SJSA1 (cell line): ENCODE measurements around the gene CABP4. TPM values are rescaled to one million over a fixed set of nuclear protein-coding genes. Genes with fewer than 3 reads are reported as not detected.
A peak's percentile ranks its signal among the peaks of the same experiment; 100 is the strongest.

ENCODE experiments used
- DNase-seq, 2 experiments: peaks; one replicate each; pipeline ENCODE4 v3.0.0-alpha.2; 2015 to 2020; ENCODE audit warnings: low spot score in 2 of 2, low read depth in 1 of 2
- H3K27ac ChIP-seq: fragments of 250-450 bp; sonication (Bioruptor Pico); 2 replicates; pipeline ENCODE4 v1.5.1; 2020; ENCODE audit warnings: mild to moderate bottlenecking, moderate library complexity
- H3K27me3 ChIP-seq: fragments of 250-450 bp; sonication (Bioruptor Pico); replicated peaks from 2 replicates; pipeline ENCODE4 v1.5.1; 2020; ENCODE audit warnings: mild to moderate bottlenecking, moderate library complexity
- H3K36me3 ChIP-seq: fragments of 250-450 bp; sonication (Bioruptor Pico); 2 replicates; pipeline ENCODE4 v1.5.1; 2020; ENCODE audit warnings: mild to moderate bottlenecking
- H3K4me1 ChIP-seq: fragments of 250-450 bp; sonication (Bioruptor Pico); replicated peaks from 2 replicates; pipeline ENCODE4 v1.6.1; 2021; ENCODE audit warnings: mild to moderate bottlenecking
- H3K4me3 ChIP-seq: fragments of 250-450 bp; sonication (Bioruptor Pico); 2 replicates; pipeline ENCODE4 v1.5.1; 2020; ENCODE audit warnings: mild to moderate bottlenecking
- H3K9me3 ChIP-seq: fragments of 250-450 bp; sonication (Bioruptor Pico); replicated peaks from 2 replicates; pipeline ENCODE4 v1.5.1; 2020; ENCODE audit warnings: mild to moderate bottlenecking
- total RNA-seq: library from RNA; depleted of rRNA; stranded (reverse); fragments of >200 nt; shearing (Covaris generic); gene quantifications from 2 replicates; pipeline ENCODE4 v1.2.3, GENCODE V29; 2014

The CABP4 gene
- total RNA-seq, 1 experiment from 2014 or later: not detected

DNA sequence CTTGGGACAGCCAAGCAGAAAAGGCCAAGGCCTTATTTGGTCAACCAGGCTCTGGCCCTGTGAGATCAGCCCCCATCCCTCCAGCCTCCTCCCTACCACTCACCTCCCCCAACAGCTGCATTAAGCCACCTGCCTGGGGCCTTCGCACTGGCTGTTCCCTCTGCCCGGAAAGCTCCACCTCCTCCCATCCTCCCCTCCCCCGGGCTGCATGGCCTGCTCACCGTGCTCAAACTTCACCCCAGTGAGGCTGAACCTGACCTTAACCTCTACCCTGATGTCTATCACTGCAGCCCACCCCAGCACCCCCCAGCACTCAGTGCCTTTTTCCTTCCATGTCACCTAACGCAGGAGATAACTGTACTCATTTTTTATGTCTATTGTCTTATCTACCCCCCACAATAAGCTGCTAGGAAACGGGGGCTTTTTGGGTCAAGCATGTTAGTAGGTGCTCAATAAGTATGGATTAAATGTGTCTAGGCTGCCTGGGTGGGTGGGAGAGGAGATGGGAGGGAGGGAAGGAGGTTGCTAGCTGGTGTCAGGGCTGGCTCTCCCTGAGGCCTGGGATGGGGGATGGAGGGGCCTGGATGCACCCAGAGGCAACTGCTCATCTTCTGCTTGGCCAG, 18.6 kb upstream of the CABP4 start:
- H3K4me1 ChIP-seq: no peaks in the 10 kb centered on the region
- no peak for DNase-seq
- H3K9me3 ChIP-seq: no peaks in the 10 kb centered on the region
- no peaks in the 10 kb centered on the region for H3K27me3 ChIP-seq
- peaks cover 96% of the 10 kb centered on the region for H3K36me3 ChIP-seq
- no peak overlapping the region for H3K27ac ChIP-seq
- H3K4me3 ChIP-seq: no peak overlapping the region

DNA sequence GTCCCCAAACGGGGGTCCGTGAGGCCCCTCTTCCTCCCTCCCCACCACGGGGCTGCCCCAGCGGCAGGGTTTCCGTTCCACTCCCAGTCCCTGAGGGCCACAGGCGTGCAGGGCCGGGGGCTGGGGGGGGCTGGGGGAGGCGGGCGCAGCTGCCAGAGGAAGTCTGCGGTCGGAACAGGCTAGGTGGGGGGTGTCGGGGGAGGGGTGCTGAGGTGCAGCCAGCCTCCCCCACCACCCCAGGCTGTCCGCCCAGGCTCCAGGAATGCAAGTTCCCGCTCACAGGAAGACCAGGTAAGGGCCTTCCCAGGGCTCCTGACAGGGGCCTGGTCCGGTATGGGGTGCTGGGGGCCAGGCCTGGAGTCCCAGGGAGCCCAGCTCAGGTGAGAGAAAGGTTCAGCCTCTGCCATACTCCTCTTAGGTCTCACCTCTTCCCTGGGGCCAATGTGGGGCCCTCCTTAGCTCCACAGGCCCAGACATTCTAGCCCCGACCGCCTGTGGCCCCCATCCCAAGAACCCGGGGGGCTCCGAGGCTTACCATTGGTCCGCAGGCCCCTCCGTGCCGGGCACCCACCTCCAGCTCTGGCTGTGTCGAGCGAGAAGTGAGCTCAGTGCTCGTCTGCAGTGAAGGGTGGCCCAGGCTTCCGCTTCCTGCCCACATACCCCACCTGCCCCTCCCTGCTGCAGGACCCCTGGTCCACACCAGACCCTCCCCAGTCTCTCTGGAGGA, 17.9 kb upstream of the CABP4 start, which contains the start of gene PTPRCAP:
PTPRCAP (minus strand) TSS at position 601 of the 727 bp plus-strand sequence; CDS start at position 538, 63 bp downstream.
- H3K27ac ChIP-seq: no peak within 1 kb of the TSS
- H3K4me3 ChIP-seq: no peak within 1 kb of the TSS
- no peaks in the 10 kb centered on the region for H3K9me3 ChIP-seq
- H3K36me3 ChIP-seq: peaks cover 96% of the 10 kb centered on the region
- DNase-seq: no peak
- H3K4me1 ChIP-seq: peaks cover 4% of the 10 kb centered on the region
- no peaks in the 10 kb centered on the region for H3K27me3 ChIP-seq

DNA sequence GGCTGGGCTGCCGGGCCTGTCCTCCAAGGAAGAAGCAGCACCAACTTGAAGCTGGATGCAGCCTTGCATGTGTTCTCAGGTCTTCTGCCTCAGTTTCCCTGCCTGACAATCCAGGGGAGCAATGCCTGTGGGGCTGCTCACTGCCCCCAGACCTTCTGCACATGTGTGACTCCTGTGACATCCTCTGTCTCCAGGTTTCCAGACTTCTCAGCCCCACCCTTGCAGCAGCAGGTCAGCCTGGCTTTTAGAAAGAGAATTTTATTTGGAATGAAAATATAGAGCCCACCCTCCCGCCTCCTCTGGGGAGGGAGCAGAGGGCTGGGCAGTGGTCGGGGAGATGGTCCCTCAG, 17.4 kb upstream of the CABP4 start:
- Histone ChIP-seq H3K9me3 (no peaks in the 10 kb centered on the region), H3K4me3 (no peak overlapping the region), H3K27me3 (no peaks in the 10 kb centered on the region), H3K4me1 (peaks cover 9% of the 10 kb centered on the region), H3K27ac (no peak overlapping the region), H3K36me3 (peaks cover 96% of the 10 kb centered on the region)
- no peak for DNase-seq

DNA sequence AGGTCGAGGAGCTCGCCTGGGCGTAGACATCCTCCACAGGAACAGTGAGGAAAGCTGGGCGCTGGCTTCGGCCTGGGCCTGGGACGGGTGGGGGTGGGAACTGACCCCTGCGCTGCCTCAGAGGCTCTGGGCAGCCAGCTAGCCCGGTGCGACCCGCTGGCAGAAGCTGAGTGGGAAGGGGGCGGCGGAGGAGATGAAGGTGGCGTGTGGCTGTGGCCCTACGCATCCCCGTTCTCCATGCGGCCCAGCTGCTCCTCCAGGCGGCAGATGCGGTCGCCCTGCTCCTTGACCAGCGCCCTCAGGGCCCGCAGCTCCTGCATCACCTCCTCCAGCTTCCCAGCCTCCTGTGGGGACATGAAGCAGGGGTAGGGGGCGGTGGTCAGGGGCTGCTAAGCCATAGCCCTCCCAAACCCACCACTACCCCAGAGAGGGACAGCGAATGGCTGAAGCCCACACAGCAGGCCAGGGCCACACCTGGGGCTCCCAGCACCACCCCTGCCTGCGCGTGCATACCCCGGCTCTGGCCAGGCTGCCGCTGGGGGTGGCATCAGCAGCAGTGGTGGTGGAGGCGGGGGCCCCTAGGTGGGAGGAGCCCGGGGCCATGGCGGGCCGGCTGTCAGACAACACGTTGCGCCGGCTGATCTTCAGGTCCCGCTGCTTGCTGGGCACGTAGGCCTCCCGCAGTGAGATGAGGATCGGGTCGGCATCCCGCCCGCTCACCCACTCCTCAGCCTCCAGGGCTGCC, 16.8 kb upstream of the CABP4 start:
- H3K4me1 ChIP-seq: peaks cover 11% of the 10 kb centered on the region
- no peaks in the 10 kb centered on the region for H3K9me3 ChIP-seq
- H3K27me3 ChIP-seq: no peaks in the 10 kb centered on the region
- DNase-seq: no peak
- H3K4me3 ChIP-seq: no peak overlapping the region
- peaks cover 94% of the 10 kb centered on the region for H3K36me3 ChIP-seq
- H3K27ac ChIP-seq: no peak overlapping the region

DNA sequence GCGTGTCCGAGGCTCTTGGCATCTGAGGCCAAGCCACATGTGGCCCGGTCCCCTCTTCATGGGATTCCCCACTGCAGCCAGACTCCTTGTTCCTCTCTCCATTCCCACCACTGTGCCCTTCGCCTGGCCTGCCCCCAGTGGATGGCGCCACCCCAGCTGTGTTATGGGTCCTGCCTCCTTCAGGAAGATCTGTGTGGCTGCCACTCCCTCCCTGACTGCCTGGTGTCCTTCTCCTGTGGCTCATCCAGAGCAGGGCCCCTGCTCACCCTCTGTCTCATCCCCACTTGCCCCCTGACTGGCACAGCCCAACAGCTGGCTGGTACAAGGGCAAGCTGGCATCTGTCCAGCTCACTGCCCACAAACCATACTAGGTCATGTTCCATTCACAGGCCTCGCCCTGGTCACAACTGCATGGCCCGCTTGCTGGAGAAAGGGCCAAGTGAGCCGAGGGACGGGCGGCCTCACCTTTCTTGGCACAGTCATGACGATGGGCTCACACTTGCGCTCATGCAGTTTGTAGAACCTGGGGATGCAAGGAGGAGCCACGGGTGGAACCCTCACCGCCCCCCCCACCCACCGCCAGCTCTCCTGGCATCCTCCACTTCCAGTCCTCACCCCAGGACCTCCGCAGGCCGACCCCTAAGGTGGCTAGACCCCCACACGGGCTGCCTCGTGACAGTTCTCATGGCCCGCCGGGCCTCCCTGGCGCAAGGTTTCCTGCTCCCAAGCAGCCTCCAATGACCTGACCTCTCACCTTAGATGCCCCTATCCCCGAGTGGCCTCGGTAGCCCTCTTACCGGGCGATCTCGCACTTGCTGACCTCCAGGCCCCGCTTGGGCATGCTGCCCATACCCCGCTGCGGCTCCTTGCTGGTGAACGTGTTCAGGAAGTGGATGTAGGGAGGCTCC, 15.6 kb upstream of the CABP4 start:
- peaks cover 18% of the 10 kb centered on the region for H3K4me1 ChIP-seq
- peaks cover 82% of the 10 kb centered on the region for H3K36me3 ChIP-seq
- peak in 1 of 2 experiments; percentile 50 for DNase-seq
- H3K4me3 ChIP-seq: no peak overlapping the region
- H3K9me3 ChIP-seq: no peaks in the 10 kb centered on the region
- H3K27ac ChIP-seq: no peak overlapping the region
- no peaks in the 10 kb centered on the region for H3K27me3 ChIP-seq

DNA sequence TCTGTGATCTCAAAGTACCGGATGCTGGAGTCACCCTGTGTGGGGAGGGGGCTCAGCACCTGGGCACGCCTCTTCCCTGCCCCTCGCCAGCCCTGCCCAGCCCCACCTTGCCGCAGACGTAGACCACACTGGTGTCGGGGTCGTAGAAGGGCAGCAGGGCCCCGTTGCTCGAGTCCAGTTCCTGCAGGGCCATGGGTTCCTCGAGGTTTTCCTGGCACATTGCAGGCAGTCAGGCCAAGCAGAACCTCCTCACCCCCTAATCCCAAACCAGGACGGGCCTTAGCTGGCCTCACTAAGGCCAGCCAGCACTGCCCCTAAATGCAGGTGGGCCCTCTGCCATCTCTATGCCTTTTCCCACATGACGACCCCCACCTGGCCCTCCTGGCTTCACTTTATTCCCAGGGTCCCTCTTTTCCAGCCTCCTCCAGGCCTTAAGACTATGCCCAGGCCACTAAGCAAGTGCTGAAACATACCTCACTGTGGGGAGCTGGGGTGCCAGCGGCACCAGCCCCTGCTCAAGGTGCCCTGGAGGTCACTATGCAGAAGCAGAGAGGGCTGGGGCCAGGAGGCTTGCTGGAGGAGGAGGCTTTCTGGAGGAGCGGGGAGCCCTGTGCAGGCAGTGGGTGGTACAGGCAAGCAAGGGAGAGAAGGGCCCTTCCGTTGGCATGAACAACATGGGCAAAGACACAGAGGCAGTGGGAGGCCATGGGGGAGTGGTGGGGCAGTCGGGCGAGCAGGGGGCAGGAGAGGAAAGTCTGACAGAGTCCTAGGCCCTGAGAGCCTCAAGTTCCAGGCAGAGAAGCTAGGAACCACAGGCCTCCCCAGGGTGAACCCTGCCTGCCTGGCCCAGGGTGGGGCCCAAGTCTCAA, 14.7 kb upstream of the CABP4 start:
- DNase-seq: no peak
- Histone ChIP-seq H3K27me3 (no peaks in the 10 kb centered on the region), H3K4me3 (no peak overlapping the region), H3K4me1 (peaks cover 18% of the 10 kb centered on the region), H3K36me3 (peaks cover 73% of the 10 kb centered on the region), H3K27ac (no peak overlapping the region), H3K9me3 (no peaks in the 10 kb centered on the region)

DNA sequence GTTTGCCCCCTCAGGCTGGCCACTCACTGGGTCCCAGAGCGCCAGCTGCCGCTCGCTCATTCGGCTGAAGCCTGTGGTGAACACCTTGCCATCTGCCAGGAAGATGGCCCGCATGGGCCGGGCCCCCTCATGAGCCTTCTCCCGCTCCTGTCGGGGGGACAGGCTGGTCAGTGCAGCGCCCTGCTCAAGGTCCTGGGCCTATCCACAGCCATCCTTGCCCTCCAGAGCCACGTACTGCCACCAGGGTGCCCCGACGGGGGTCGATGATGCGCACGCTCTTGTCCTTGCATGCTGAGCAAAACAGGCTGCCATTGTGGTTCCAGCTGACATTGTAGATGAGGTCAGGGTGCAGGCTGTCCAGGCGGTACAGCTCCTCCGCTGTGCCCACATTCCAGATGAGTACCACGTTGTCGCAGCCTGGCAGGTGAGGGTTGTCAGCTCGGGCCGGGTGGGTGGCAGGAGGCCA, 14.0 kb upstream of the CABP4 start:
- H3K36me3 ChIP-seq: peaks cover 66% of the 10 kb centered on the region
- H3K9me3 ChIP-seq: no peaks in the 10 kb centered on the region
- no peak overlapping the region for H3K4me3 ChIP-seq
- H3K27ac ChIP-seq: no peak overlapping the region
- no peaks in the 10 kb centered on the region for H3K27me3 ChIP-seq
- peaks cover 18% of the 10 kb centered on the region for H3K4me1 ChIP-seq
- no peak for DNase-seq

DNA sequence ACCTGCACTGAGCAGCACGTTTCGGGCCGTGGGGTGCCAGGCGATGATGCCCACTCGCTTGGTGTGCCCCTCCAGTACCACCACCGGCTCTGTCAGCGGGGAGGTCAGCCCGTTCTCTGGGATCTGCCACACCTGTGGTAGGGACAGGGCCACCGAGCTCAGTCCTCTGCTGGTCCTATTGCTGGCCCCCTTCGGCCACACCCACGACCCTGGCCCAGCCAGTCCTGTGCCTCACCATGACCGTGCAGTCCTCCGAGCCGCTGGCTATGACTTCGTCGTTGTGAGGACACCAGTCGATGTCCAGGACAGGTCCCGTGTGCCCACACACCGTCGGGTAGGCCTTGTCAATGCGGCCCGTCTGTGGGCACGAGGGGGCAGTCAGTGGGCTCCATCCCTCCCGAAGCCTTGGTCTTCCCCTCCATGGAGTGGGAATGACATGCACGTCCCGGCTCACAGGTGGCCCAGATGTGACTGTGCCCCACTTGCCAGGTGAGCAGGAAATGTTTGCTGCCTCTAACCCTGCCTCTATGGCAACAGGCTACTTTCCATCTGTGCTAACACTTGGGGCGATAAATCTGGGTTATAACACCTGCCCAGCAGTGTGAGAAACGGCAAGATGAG, 13.3 kb upstream of the CABP4 start:
- H3K27ac ChIP-seq: no peak overlapping the region
- peak overlapping the region; percentile 76 for H3K4me3 ChIP-seq
- DNase-seq: no peak
- no peaks in the 10 kb centered on the region for H3K9me3 ChIP-seq
- H3K4me1 ChIP-seq: peaks cover 21% of the 10 kb centered on the region
- H3K27me3 ChIP-seq: no peaks in the 10 kb centered on the region
- H3K36me3 ChIP-seq: peaks cover 60% of the 10 kb centered on the region

DNA sequence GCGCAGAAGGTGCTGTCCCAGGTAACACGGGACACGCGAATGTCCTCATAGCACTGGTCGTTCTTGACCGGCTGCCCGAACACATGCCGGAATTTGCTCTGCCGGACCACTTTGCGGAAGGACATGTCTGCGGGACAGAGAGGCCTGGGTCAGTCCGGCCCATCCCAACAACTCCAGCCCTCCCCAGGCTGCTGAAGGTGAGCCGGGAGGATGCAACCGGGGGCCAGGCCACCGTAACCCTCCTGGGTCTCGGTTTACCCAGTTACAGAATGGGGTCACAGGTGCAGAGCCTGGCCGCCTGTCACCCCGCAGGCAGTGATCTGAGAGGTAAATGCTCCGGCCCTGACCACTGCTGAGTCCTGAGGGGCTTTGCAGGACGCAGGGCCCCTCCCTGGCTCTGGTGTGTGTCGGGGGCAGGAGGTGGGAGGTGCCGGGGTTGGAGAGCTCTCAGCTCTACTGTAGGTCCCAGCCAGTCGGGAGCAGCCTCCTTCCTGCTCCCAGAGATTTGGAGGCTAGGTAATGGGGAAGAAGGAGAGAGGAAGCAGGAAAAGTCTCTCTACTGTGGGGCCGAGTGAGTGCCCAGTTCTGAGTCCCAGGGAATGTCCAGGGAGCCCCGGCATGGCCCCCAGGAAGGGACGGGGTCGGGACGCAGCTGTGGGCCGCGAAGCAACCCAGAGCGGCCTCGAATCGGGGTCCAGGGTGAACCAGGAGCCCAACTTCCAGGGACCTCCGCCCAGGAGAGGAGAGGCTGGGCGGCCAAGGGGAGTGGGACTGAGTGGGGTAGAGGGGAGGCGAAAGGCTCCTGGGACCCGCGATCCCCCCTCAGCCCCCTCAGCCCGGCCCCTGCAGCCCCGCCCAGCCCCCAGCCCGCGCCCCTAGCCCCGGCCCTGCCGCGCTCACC, 12.4 kb upstream of the CABP4 start:
- Histone ChIP-seq H3K36me3 (peaks cover 54% of the 10 kb centered on the region), H3K4me1 (peaks cover 30% of the 10 kb centered on the region), H3K9me3 (no peaks in the 10 kb centered on the region), H3K4me3 (peak overlapping the region; percentile 76), H3K27me3 (no peaks in the 10 kb centered on the region), H3K27ac (peak overlapping the region; percentile 73)
- peak in 1 of 2 experiments; percentile 42 for DNase-seq

DNA sequence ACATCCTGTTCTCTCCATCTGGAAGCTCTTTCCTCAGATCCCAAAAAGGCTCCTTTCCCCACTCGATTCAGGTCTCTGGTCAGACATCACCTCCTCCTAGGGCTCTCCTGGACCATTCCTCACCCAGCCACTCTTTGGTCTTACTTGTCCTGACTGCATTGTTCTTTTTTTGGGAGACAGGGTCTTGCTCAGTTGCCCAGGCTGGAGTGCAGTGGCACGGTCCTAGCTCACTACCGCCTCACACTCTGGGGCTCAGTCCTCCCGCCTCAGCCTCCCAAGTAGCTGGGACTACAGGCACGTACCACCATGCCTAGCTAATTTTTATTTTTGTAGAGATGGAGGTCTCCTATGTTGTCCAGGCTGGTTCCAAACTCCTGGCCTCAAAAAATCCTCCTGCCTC, 9.6 kb upstream of the CABP4 start:
- H3K9me3 ChIP-seq: no peaks in the 10 kb centered on the region
- no peak overlapping the region for H3K27ac ChIP-seq
- no peaks in the 10 kb centered on the region for H3K27me3 ChIP-seq
- H3K4me1 ChIP-seq: peaks cover 32% of the 10 kb centered on the region
- DNase-seq: no peak
- peaks cover 26% of the 10 kb centered on the region for H3K36me3 ChIP-seq
- no peak overlapping the region for H3K4me3 ChIP-seq

DNA sequence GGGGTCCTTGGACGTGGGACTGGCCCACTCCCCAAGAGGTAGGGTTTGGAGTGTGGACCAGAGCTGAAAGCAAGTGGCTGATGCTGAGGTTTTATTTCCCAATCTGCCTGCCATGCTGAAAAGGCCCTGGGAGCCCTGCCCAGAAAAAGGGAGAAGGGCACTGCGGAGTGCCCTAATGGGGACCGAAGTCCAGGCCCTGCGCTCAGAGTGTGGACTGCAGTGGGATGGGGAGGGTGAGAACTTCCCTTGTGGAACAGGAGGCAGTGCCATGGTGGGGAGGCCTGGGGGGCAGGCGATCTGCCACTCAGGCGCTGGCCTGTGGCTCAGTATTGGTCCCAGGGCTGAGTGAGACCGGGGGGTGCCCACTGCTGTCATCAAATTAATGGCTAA, 6.9 kb upstream of the CABP4 start:
- Histone ChIP-seq H3K27ac (no peak overlapping the region), H3K4me3 (no peak overlapping the region), H3K27me3 (no peaks in the 10 kb centered on the region), H3K9me3 (no peaks in the 10 kb centered on the region; the same call in 1 of the 2 replicates), H3K36me3 (no peaks in the 10 kb centered on the region), H3K4me1 (peaks cover 22% of the 10 kb centered on the region)
- DNase-seq: no peak
